CD4-positive, alpha-beta T cell (primary cell): Measurements from ENCODE around the gene GLP1R. TPM values are rescaled to one million over a fixed set of nuclear protein-coding genes. Genes with fewer than 3 reads are reported as not detected.

Experiments
- ATAC-seq: fragments of 200-7000 bp; cut with Tn5 transposase; one replicate; pipeline ENCODE4 v1.10.0; 2022; ENCODE audit warnings: mild to moderate bottlenecking; ENCODE audit not compliant: poor library complexity
- CTCF ChIA-PET: fragments of 350-600 bp; sonication (Branson Sonifier 250); formaldehyde crosslinking; loops from one replicate; lab custom pipeline; 2021; ENCODE audit warnings: antibody characterized with exemption, inconsistent platforms; lab: Charles Lee
- POLR2A ChIA-PET: fragments of 350-600 bp; sonication (Branson Sonifier 250); formaldehyde crosslinking; loops from one replicate; lab custom pipeline; 2021; ENCODE audit warnings: antibody characterized with exemption, inconsistent platforms; lab: Charles Lee
- DNase-seq, 14 experiments: peaks; one replicate each; pipeline ENCODE4 v3.0.0-alpha.2; 2013 to 2020; ENCODE audit warnings: mixed read lengths in 2 of 14
- H3K27ac ChIP-seq, 2 donors: one replicate each; pipeline versions ENCODE4 v1.5.1 to v1.7.0; 2013; ENCODE audit warnings: low read length in 2 of 2, low read depth in 1 of 2, mild to moderate bottlenecking in 1 of 2
- H3K27me3 ChIP-seq, 2 experiments: 1 replicate in 1 of 2; 2 replicates in 1 of 2; pipeline versions ENCODE4 v1.6.1 to v1.7.0; 2013; ENCODE audit warnings: low read length in 2 of 2, control low read depth in 1 of 2, mild to moderate bottlenecking in 1 of 2, moderate library complexity in 1 of 2; ENCODE audit not compliant: insufficient read depth in 2 of 2, control insufficient read depth in 1 of 2
- H3K36me3 ChIP-seq: one replicate; pipeline ENCODE4 v1.6.1; 2013; ENCODE audit warnings: low read length, control low read depth; ENCODE audit not compliant: insufficient read depth
- H3K4me1 ChIP-seq: one replicate; pipeline ENCODE4 v1.6.1; 2013; ENCODE audit warnings: low read length, control low read depth; ENCODE audit not compliant: insufficient read depth
- H3K4me3 ChIP-seq: one replicate; pipeline ENCODE4 v1.5.1; 2013; ENCODE audit warnings: mild to moderate bottlenecking, low read length, moderate library complexity
- H3K9me3 ChIP-seq, 2 experiments: 1 replicate in 1 of 2; 2 replicates in 1 of 2; pipeline versions ENCODE4 v1.6.1 to v1.7.0; 2013; ENCODE audit warnings: low read length in 2 of 2, mild to moderate bottlenecking in 2 of 2, control low read depth in 1 of 2, moderate library complexity in 1 of 2; ENCODE audit not compliant: control insufficient read depth in 1 of 2, insufficient read depth in 1 of 2
- H3K27ac Mint-ChIP-seq: one replicate; pipeline ENCODE4 v1.8.0; 2020; ENCODE audit warnings: mixed read lengths
- H3K27me3 Mint-ChIP-seq: one replicate; pipeline ENCODE4 v1.8.0; 2021; ENCODE audit warnings: mixed read lengths
- H3K36me3 Mint-ChIP-seq: one replicate; pipeline ENCODE4 v1.8.0; 2021; ENCODE audit warnings: low read depth, mixed read lengths
- H3K4me1 Mint-ChIP-seq: one replicate; pipeline ENCODE4 v1.8.0; 2021; ENCODE audit warnings: low read depth, mixed read lengths
- H3K4me3 Mint-ChIP-seq: one replicate; pipeline ENCODE4 v1.8.0; 2020; ENCODE audit warnings: mild to moderate bottlenecking, mixed read lengths
- H3K9me3 Mint-ChIP-seq: one replicate; pipeline ENCODE4 v1.8.0; 2020; ENCODE audit warnings: mixed read lengths
- CTCF ChIP-seq: fragments of 200-600 bp; IDR thresholded peaks from one replicate; pipeline ENCODE4 v1.8.0; 2022; ENCODE audit warnings: antibody characterized with exemption, mild to moderate bottlenecking
- intact Hi-C, 2 experiments: fragments of 100-400 bp; cut with DNase I in 1 of 2; cut with micrococcal nuclease in 1 of 2; formaldehyde crosslinking; loops; one replicate each; pipeline versions ENCODE4 v1.15.1 to v1.9.0; 2023 to 2025; cut with DNase I, micrococcal nuclease
- total RNA-seq, 174 experiments: library from RNA in 2 of 174; stranded (reverse) in 2 of 174; gene quantifications; one replicate each; pipeline ENCODE4 v1.2.3 and lab custom pipeline; 2021 to 2026

Gene GLP1R
- total RNA-seq, 2 experiments from 2014 or later = not detected

GRCh38 chr6:39055661-39056060 is 7.1 kb downstream of the GLP1R start:
- TF ChIP-seq CTCF = no peak
- peaks cover 25% of the 10 kb centered on the region for H3K27me3 Mint-ChIP-seq
- no peak overlapping the region for H3K27ac Mint-ChIP-seq
- no peak overlapping the region for H3K4me3 ChIP-seq
- no peak overlapping the region for H3K27ac ChIP-seq
- POLR2A ChIA-PET = no interaction called here
- no peaks in the 10 kb centered on the region for H3K9me3 ChIP-seq
- no peaks in the 10 kb centered on the region for H3K9me3 Mint-ChIP-seq
- ATAC-seq = no peak
- no peaks in the 10 kb centered on the region for H3K36me3 ChIP-seq
- H3K4me3 Mint-ChIP-seq = no peak overlapping the region
- intact Hi-C loops = no loop called here
- H3K36me3 Mint-ChIP-seq = no peaks in the 10 kb centered on the region
- CTCF ChIA-PET = no interaction called here
- peaks cover 0 to 2% of the 10 kb centered on the region in 2 experiments for H3K27me3 ChIP-seq
- DNase-seq = no peak
- peaks cover 14% of the 10 kb centered on the region for H3K4me1 Mint-ChIP-seq
- H3K4me1 ChIP-seq = peaks cover 7% of the 10 kb centered on the region

- Mint-ChIP-seq H3K27ac (no peak overlapping the region), H3K9me3 (no peaks in the 10 kb centered on the region), H3K4me1 (peaks cover 9% of the 10 kb centered on the region), H3K27me3 (peaks cover 20% of the 10 kb centered on the region), H3K4me3 (no peak overlapping the region), H3K36me3 (no peaks in the 10 kb centered on the region)
- ChIA-PET CTCF (no interaction called here), POLR2A (no interaction called here)
- Histone ChIP-seq H3K27me3 (no peaks in the 10 kb centered on the region), H3K36me3 (no peaks in the 10 kb centered on the region), H3K4me3 (no peak overlapping the region), H3K9me3 (no peaks in the 10 kb centered on the region), H3K27ac (no peak overlapping the region), H3K4me1 (peaks cover 6% of the 10 kb centered on the region)
- no peak for DNase-seq
- no peak for TF ChIP-seq CTCF
- intact Hi-C loops = no loop called here
- ATAC-seq = no peak
Measured at GRCh38 chr6:39056191-39056590, 7.6 kb downstream of the GLP1R start.

- TF ChIP-seq CTCF = no peak
- no peaks in the 10 kb centered on the region for H3K36me3 Mint-ChIP-seq
- H3K9me3 Mint-ChIP-seq = no peaks in the 10 kb centered on the region
- H3K9me3 ChIP-seq = no peaks in the 10 kb centered on the region
- CTCF ChIA-PET = no interaction called here
- no peak overlapping the region for H3K27ac Mint-ChIP-seq
- intact Hi-C loops = no loop called here
- POLR2A ChIA-PET = no interaction called here
- no peak for DNase-seq
- peaks cover 4% of the 10 kb centered on the region for H3K4me1 Mint-ChIP-seq
- ATAC-seq = no peak
- H3K36me3 ChIP-seq = no peaks in the 10 kb centered on the region
- H3K4me3 Mint-ChIP-seq = no peak overlapping the region
- no peak overlapping the region for H3K27ac ChIP-seq
- peaks cover 17% of the 10 kb centered on the region for H3K27me3 Mint-ChIP-seq
- no peak overlapping the region for H3K4me3 ChIP-seq
- H3K27me3 ChIP-seq = no peaks in the 10 kb centered on the region
- peaks cover 1% of the 10 kb centered on the region for H3K4me1 ChIP-seq
Measured at GRCh38 chr6:39056681-39057080, 8.1 kb downstream of the GLP1R start.
